Stimulated activated naive CD8-positive, alpha-beta T cell treated with anti-CD3 and anti-CD28 coated beads, Interleukin-15, Interleukin-2, amounts not matched to agents 100 ng/mL and 50 ng/mL, for 24 hours (primary cell): Measurements from ENCODE around the gene PTEN.
"Not testable (repeated sequence)": the region's sequence is repeated elsewhere in the genome, so short reads cannot be mapped to it uniquely, and the experiment has no call there.

Experiments used
- H3K27ac Mint-ChIP-seq: one replicate; pipeline ENCODE4 v1.8.0; 2021; ENCODE audit warnings: mild to moderate bottlenecking, mixed read lengths
- H3K27me3 Mint-ChIP-seq: one replicate; pipeline ENCODE4 v1.8.0; 2021; ENCODE audit warnings: mixed read lengths
- H3K36me3 Mint-ChIP-seq: one replicate; pipeline ENCODE4 v1.8.0; 2021; ENCODE audit warnings: low read depth, mixed read lengths
- H3K4me1 Mint-ChIP-seq: one replicate; pipeline ENCODE4 v1.8.0; 2021; ENCODE audit warnings: low read depth, mixed read lengths
- H3K4me3 Mint-ChIP-seq: one replicate; pipeline ENCODE4 v1.8.0; 2021; ENCODE audit warnings: mild to moderate bottlenecking, mixed read lengths
- H3K9me3 Mint-ChIP-seq: one replicate; pipeline ENCODE4 v1.8.0; 2021; ENCODE audit warnings: mixed read lengths

PTEN gene

DNA sequence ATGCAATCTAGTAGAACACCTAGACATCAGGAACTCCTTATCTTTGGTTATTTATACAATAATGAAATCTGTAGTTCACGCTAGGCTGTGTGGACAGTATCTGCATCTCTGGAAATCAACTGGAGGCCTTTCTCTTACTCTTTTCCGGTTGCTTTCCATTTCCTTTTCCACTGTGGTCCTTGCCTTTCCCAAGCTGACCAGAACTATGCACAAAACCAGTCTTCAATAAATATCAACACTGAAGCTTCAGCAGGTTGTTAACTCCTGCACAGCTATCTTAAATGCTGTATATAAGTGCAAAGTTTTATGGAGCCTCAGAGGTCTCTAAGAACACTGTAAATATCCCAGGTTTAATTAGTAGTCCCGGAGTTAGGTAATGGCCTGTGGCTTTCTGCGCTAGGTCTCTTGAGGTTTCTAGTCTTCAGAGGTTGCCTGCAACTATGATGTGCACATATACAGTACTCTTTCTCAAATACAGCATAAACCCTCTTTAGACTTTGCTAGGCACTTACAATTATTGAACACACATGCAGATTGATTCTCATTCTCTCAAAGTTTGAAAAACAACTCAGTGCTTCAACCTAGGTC is 2.5 kb upstream of the PTEN start:
- no peak overlapping the region for H3K27ac Mint-ChIP-seq
- H3K4me3 Mint-ChIP-seq, result peak overlapping the region; percentile 91
- no peaks in the 10 kb centered on the region for H3K27me3 Mint-ChIP-seq
- peaks cover 5% of the 10 kb centered on the region for H3K36me3 Mint-ChIP-seq
- no peaks in the 10 kb centered on the region for H3K9me3 Mint-ChIP-seq
- peaks cover 28% of the 10 kb centered on the region for H3K4me1 Mint-ChIP-seq

DNA sequence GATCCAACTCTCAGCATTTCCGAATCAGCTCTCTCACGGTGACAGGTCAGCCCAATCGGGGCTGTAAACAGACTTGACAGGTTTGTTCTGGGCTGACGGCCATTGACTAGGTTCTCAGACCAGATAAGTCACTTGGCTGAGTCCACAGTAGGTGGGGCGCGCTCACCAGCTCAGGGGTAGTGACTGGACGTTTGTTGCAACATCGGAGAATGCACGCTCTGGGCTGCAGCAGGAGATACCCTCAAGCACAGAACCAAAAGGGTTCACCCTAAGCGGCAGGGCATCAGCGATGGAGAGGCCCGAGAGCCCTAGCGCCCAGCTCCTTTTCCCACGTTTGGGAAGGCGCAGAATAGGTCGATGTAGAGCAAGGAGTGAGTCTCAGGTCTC is 1.9 kb upstream of the PTEN start:
- H3K36me3 Mint-ChIP-seq, result peaks cover 8% of the 10 kb centered on the region

DNA sequence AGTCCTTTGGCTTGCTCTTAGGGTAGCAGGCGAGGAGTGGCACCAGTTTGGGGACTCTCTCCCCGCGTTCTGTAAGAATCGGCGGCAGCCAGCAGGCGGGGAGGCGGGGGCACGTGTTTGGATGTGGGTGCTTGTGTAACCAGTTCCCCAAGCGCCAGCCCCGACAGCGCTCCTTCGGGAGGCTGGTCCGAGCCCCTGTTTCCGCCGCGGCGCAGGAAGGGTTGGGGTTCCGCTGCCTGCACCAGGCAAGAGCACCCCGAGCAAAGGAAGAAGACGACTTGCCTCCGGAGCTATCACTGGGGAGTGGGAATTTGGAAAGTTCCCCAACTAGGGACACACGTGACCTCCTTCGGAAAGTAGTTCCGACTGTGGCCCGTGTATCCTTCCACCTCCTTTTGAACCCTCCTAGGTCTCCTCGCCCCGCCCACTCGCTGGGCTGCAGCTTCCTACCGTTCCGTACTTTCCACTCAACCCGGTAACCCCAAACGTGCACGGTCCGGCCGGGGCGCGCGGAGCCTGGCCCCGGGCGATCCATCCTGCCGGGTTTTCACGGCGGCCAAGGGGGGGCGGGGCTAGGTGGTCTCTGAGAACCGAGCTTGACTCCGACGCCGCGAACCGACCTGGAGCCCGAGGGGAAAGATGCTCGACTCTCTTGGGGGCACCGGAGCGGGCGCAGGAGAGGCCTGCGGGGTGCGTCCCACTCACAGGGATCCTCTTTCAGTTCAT is 1.3 kb upstream of the PTEN start:
- no peaks in the 10 kb centered on the region for H3K9me3 Mint-ChIP-seq
- peaks cover 12% of the 10 kb centered on the region for H3K36me3 Mint-ChIP-seq
- peak overlapping the region; percentile 91 for H3K4me3 Mint-ChIP-seq
- H3K4me1 Mint-ChIP-seq, result peaks cover 37% of the 10 kb centered on the region
- no peaks in the 10 kb centered on the region for H3K27me3 Mint-ChIP-seq
- peak overlapping the region; percentile 94 for H3K27ac Mint-ChIP-seq

More for the DNA sequence above, 1.9 kb upstream of the PTEN start:
- Mint-ChIP-seq H3K4me1 (peaks cover 31% of the 10 kb centered on the region), H3K9me3 (no peaks in the 10 kb centered on the region), H3K27me3 (no peaks in the 10 kb centered on the region), H3K4me3 (peak overlapping the region; percentile 91), H3K27ac (peak overlapping the region; percentile 94)

DNA sequence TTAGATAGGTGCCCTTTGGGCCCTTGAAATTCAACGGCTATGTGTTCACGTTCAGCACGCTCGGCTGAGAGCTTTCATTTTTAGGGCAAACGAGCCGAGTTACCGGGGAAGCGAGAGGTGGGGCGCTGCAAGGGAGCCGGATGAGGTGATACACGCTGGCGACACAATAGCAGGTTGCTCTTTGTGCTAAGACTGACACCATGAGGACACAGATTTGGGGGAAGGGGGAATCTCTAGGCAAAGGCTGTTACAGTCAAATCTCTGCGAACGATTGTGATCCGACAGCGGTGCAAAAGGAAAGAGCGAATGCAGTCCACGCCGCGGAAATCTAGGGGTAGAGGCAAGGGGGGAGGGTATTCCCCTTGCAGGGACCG is 759 bp upstream of the PTEN start:
- peak overlapping the region; percentile 94 for H3K27ac Mint-ChIP-seq
- peaks cover 12% of the 10 kb centered on the region for H3K36me3 Mint-ChIP-seq
- peaks cover 41% of the 10 kb centered on the region for H3K4me1 Mint-ChIP-seq
- peak overlapping the region; percentile 91 for H3K4me3 Mint-ChIP-seq
- H3K9me3 Mint-ChIP-seq, result no peaks in the 10 kb centered on the region
- no peaks in the 10 kb centered on the region for H3K27me3 Mint-ChIP-seq

DNA sequence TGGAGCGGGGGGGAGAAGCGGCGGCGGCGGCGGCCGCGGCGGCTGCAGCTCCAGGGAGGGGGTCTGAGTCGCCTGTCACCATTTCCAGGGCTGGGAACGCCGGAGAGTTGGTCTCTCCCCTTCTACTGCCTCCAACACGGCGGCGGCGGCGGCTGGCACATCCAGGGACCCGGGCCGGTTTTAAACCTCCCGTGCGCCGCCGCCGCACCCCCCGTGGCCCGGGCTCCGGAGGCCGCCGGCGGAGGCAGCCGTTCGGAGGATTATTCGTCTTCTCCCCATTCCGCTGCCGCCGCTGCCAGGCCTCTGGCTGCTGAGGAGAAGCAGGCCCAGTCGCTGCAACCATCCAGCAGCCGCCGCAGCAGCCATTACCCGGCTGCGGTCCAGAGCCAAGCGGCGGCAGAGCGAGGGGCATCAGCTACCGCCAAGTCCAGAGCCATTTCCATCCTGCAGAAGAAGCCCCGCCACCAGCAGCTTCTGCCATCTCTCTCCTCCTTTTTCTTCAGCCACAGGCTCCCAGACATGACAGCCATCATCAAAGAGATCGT is 598 bp downstream of the PTEN start:
- Mint-ChIP-seq H3K4me3 (peak overlapping the region; percentile 91), H3K36me3 (peaks cover 21% of the 10 kb centered on the region), H3K27ac (peak overlapping the region; percentile 87), H3K4me1 (peaks cover 54% of the 10 kb centered on the region)
- not testable (repeated sequence) for H3K27me3 Mint-ChIP-seq, H3K9me3 Mint-ChIP-seq

DNA sequence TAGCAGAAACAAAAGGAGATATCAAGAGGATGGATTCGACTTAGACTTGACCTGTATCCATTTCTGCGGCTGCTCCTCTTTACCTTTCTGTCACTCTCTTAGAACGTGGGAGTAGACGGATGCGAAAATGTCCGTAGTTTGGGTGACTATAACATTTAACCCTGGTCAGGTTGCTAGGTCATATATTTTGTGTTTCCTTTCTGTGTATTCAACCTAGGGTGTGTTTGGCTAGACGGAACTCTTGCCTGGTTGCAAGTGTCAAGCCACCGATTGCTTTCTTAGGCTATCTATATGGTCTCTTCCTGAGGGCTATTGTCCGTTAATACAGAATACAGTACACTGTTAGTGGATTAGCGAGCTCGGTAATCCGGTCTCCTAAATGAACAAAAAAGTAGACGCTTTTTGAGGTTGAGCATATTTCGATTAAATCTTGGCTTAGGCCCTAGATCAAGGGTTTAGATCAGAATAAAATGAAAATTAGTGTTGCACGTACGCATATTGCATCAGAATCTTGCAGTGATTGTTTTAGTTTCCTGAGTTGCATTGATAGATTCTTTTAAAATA is 1.2 kb downstream of the PTEN start:
- Mint-ChIP-seq H3K4me3 (peak overlapping the region; percentile 91), H3K4me1 (peaks cover 58% of the 10 kb centered on the region), H3K36me3 (peaks cover 24% of the 10 kb centered on the region), H3K27ac (peak overlapping the region; percentile 87), H3K27me3 (no peaks in the 10 kb centered on the region), H3K9me3 (no peaks in the 10 kb centered on the region)

DNA sequence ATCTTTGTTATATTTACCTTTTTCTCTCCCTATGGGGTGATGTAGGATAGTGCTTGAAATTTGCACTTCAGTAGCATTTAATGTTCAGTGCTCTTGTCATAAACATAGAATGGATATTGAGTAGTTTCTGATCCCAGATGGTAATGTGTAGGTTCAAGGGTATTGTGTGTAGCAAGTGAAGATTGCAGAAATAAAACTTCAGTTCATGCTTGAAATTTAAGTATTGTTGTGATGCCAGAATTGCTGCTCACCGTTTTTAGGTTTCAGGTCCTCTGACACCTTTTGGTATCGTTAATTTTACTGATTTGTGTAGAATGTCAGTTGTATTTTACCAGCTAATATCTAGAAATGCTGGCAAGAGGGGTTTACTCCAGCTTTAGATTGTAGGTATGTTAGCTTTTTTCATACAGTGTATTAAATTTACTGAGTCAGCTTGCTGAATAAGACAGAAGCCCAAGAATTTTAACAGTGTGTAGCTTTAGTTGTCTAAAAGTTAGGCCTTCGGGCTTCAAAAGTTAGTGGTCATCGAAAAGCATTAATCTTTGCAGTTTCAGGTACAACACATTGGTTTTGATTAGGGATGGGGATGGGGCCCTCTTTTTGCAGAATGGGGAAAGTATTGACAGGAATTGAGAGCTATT is 1.9 kb downstream of the PTEN start:
- Mint-ChIP-seq H3K36me3 (peaks cover 24% of the 10 kb centered on the region), H3K9me3 (no peaks in the 10 kb centered on the region), H3K27ac (peak overlapping the region; percentile 87), H3K4me3 (peak overlapping the region; percentile 91), H3K27me3 (no peaks in the 10 kb centered on the region), H3K4me1 (peaks cover 61% of the 10 kb centered on the region)

DNA sequence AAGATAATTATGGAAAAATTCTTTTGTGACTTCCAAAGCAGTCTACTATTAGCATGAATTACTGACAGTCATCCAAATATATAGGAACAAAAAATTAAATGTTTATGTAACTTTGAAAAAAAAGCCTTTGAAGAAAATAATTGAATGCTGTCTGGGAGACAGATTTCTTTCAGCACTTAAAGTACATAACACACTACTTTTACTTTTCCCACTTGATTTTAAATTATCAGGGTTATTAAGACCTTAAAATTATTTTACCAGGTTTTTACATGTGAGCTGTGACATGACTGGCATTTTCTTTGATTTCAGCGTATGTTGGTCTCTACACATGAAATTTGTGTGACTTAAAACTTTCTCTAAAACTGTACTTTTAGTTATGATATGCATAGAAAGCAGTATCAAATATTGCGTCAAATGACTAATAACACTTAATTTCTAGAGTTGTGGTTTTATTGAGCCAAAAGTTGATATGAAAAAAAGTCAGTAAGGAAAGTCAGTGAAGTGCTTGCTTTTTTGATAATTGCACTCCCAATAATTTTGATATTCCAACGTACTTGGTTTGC is 3.1 kb downstream of the PTEN start:
- no peaks in the 10 kb centered on the region for H3K27me3 Mint-ChIP-seq
- H3K36me3 Mint-ChIP-seq, result peaks cover 24% of the 10 kb centered on the region
- no peaks in the 10 kb centered on the region for H3K9me3 Mint-ChIP-seq
- peak overlapping the region; percentile 91 for H3K4me3 Mint-ChIP-seq
- H3K27ac Mint-ChIP-seq, result peak overlapping the region; percentile 46
- peaks cover 59% of the 10 kb centered on the region for H3K4me1 Mint-ChIP-seq

DNA sequence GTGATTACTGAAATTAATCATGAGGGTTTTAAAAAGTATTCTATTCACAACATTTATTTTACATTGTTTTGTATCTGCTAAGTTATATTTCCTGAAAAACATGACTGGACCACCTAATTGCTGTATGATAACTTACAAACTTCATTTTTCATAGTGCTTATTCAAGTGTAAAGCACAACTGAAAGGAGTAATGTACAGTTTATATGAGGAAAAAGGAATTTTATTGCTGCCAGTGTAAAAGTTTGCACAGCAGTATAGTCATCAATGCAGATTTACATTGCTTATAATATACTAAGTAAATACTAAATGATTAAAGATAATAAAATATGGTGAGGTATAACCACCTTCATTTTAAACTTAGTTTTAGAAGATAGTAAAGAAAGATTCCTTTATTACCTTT is 4.0 kb downstream of the PTEN start:
- H3K4me3 Mint-ChIP-seq, result peak overlapping the region; percentile 91
- H3K27ac Mint-ChIP-seq, result no peak overlapping the region
- H3K27me3 Mint-ChIP-seq, result no peaks in the 10 kb centered on the region
- peaks cover 58% of the 10 kb centered on the region for H3K4me1 Mint-ChIP-seq
- peaks cover 24% of the 10 kb centered on the region for H3K36me3 Mint-ChIP-seq
- H3K9me3 Mint-ChIP-seq, result no peaks in the 10 kb centered on the region

DNA sequence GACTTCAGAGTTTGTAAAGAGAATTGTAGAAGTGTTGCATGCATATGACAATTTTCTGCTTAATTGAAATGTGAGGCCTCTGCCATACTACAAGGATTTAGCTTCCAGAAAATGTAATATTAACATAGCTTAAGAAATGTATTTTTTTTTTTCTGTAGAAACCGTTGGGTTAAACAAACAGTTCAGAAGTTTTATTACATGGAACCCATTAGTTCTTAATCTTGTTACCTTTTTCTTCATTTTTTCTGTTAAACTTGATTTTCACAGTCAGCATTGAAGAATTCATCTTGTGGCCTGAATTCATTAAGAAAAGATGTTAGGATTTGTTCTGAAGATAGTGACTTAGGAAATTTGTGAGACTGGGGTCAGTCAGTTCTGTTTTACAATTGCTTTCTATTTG is 4.9 kb downstream of the PTEN start:
- Mint-ChIP-seq H3K9me3 (no peaks in the 10 kb centered on the region), H3K4me1 (peaks cover 66% of the 10 kb centered on the region), H3K36me3 (peaks cover 24% of the 10 kb centered on the region), H3K4me3 (peak overlapping the region; percentile 72), H3K27ac (peak overlapping the region; percentile 49), H3K27me3 (no peaks in the 10 kb centered on the region)

DNA sequence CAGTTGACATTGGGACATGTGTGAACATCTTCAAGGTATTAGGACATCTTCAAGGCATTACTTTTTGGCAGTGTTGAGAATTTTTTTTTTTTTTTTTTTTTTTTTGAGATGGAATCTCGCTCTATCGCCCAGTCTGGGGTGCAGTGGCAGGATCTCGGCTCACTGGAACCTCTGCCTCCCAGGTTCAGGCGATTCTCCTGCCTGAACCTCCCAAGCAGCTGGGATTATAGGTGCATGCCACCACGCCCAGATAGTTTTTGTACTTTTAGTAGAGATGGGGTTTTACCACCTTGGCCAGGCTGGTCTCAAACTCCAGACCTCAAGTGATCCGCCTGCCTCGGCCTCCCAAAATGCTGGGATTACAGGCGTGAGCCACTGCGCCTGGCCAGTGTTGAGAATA is 5.7 kb downstream of the PTEN start:
- H3K9me3 Mint-ChIP-seq, H3K27me3 Mint-ChIP-seq, H3K27ac Mint-ChIP-seq: not testable (repeated sequence)
- Mint-ChIP-seq H3K4me1 (peaks cover 75% of the 10 kb centered on the region), H3K36me3 (peaks cover 24% of the 10 kb centered on the region), H3K4me3 (peak overlapping the region; percentile 72)

DNA sequence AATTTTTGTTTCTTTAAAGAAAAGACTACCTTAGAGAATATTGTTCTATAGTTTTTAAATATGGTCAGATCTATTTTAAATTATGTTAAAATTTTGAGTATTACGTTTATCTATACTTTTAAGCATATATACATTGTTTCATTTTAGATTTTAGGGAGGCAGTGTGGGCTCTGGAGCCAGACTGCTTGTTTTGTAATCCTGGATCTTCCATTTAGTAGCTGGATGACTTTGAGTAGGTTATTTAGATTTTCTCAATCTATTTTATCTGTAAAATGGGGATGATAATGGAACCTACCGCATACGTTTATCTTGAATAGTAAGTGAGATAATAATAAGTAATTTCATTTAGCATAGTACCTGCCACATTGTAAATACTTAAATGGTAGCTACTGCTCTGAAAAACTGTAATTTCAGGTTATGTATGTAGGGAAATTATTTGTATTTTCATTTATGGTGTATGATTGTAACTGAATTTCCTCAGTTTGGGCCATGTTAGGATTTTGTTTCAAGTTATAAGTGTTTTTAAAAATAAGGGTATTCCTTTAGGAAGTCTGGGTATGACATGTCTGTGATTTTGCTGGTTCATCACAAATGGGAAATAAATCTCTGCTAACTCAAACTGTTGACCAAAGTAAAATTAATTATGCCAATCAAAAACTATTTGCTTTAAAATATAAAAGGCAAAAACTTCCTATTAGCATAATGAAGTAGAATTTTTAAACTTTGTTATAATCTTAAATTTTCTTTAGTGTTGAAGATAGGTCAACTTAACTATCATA is 6.5 kb downstream of the PTEN start:
- Mint-ChIP-seq H3K4me3 (no peak overlapping the region), H3K9me3 (no peaks in the 10 kb centered on the region), H3K27ac (no peak overlapping the region), H3K4me1 (peaks cover 81% of the 10 kb centered on the region), H3K36me3 (peaks cover 24% of the 10 kb centered on the region), H3K27me3 (no peaks in the 10 kb centered on the region)

DNA sequence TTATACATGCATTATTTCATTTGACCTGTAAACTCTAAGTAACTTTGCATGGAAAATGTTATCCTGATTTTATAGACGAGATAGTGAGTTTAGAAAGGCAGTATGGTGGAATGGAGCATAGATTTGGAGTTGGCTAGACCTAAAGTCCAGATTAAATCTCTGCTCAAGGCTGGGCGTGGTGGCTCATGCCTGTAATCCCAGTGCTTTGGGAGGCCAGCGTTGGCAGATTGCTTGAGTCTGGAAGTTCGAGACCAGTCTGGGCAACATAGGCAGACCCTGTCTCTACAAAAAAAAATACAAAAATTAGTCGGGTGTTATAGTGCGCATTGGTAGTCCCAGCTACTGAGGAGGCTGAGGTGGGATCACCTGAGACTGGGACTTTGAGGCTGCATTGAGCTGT is 9.4 kb downstream of the PTEN start:
- Mint-ChIP-seq H3K9me3 (no peaks in the 10 kb centered on the region), H3K27me3 (no peaks in the 10 kb centered on the region), H3K4me1 (peaks cover 79% of the 10 kb centered on the region), H3K4me3 (no peak overlapping the region), H3K36me3 (peaks cover 12% of the 10 kb centered on the region), H3K27ac (no peak overlapping the region)

DNA sequence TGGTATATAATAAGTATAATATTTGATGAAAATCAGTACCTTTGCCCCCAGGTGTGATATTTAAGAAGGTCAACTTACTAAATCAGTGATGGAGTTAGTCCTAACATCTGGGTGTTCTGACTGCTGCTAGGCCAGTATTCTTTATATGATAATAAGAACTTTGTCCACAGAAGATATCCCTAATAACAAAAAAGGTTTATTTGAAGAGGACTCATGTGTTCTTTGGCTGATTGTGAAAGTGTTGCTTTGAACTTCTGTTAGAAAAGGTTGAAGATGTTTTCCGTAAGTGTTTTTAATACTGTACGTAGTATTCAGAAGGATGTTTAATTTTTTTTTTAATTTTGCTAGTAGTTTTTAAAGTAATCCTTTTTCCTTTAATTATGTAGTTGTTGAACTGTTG is 10.2 kb downstream of the PTEN start:
- Mint-ChIP-seq H3K36me3 (peaks cover 13% of the 10 kb centered on the region), H3K27ac (no peak overlapping the region)

More for the DNA sequence above, 10.2 kb downstream of the PTEN start:
- H3K27me3 Mint-ChIP-seq, result no peaks in the 10 kb centered on the region
- H3K4me3 Mint-ChIP-seq, result no peak overlapping the region
- no peaks in the 10 kb centered on the region for H3K9me3 Mint-ChIP-seq
- H3K4me1 Mint-ChIP-seq, result peaks cover 77% of the 10 kb centered on the region
